Prostate gland (tissue), 2 donors: ENCODE data around the gene CCDC63. TPM values are rescaled to one million over a fixed set of nuclear protein-coding genes. Genes with fewer than 3 reads are reported as not detected.

ENCODE experiments used
- DNase-seq: peaks from one replicate; pipeline ENCODE4 v3.0.0-alpha.2; 2019; ENCODE audit warnings: low spot score
- H3K27ac ChIP-seq, 2 donors: fragments of 200-600 bp; sonication (generic); 2 replicates each; pipeline ENCODE4 v1.5.1; 2017 to 2019
- H3K27me3 ChIP-seq: fragments of 200-600 bp; sonication (generic); replicated peaks from 2 replicates; pipeline ENCODE4 v1.5.1; 2019; ENCODE audit not compliant: insufficient read depth
- H3K36me3 ChIP-seq, 2 donors: fragments of 200-600 bp; sonication (generic); 1 replicate in 1 of 2; 2 replicates in 1 of 2; pipeline versions ENCODE4 v1.5.1 to v1.8.1; 2017 to 2019
- H3K4me1 ChIP-seq: fragments of 200-600 bp; sonication (generic); replicated peaks from 2 replicates; pipeline ENCODE4 v1.5.1; 2019
- H3K4me3 ChIP-seq, 2 donors: fragments of 200-600 bp; sonication (generic); 2 replicates each; pipeline ENCODE4 v1.5.1; 2017 to 2019
- H3K9me3 ChIP-seq: fragments of 200-600 bp; sonication (generic); 2 replicates; pipeline ENCODE4 v1.5.1; 2017
- POLR2A ChIP-seq: fragments of 450-650 bp; IDR thresholded peaks from one replicate; pipeline ENCODE4 v1.6.1; 2016; ENCODE audit warnings: antibody characterized with exemption, mild to moderate bottlenecking
- POLR2AphosphoS5 ChIP-seq: sonication (generic); formaldehyde crosslinking; IDR thresholded peaks from one replicate; pipeline ENCODE4 v1.6.1; 2017; ENCODE audit warnings: antibody characterized with exemption
- WGBS: methylation state at CpG from one replicate; pipeline ENCODE4 v1.1.5; 2018; 5-methylcytosine and 5-hydroxymethylcytosine counted together
- intact Hi-C: fragments of 100-400 bp; cut with DNase I; formaldehyde crosslinking; loops from one replicate; pipeline ENCODE4 v1.14.2; 2022
- total RNA-seq, 2 donors: library from RNA; depleted of rRNA; stranded (reverse); fragments of >200 nt; gene quantifications; one replicate each; pipeline ENCODE4 v1.1.0, GENCODE V29; 2016
- TF ChIP-seq, protein P1 (sequence below), 4 experiments: fragments of 200-600 bp in 2 of 4; fragments of 450-650 bp in 2 of 4; sonication (generic) in 2 of 4; IDR thresholded peaks; 1 replicate in 3 of 4; 2 replicates in 1 of 4; pipeline ENCODE4 v1.5.1; 2016 to 2019; ENCODE audit warnings: antibody characterized with exemption in 4 of 4, mild to moderate bottlenecking in 2 of 4, moderate library complexity in 2 of 4

Gene CCDC63
- total RNA-seq, 2 donors from 2014 or later, result 1.2 TPM; not detected in 1

DNA sequence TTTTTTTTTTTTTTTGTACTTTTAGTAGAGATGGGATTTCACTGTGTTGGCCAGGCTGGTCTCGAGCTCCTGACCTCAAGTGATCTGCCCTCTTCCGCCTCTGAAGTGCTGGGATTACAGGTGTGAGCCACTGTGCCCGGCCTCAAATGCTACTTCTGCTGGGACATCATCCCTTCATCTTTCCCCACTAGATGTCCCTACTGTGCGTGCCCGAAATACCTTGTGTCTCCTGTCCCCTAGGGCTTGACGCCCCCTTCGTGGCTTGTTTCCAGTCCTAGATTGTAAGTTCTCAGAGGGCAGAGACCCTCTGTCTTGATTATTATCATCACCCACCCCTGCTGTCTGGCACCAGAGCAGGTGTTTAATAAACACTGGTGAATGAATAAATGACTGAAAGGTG, 14.9 kb downstream of the CCDC63 start:
- no peaks in the 10 kb centered on the region for H3K4me1 ChIP-seq
- 82% methylated on average over 7 of the region's 7 CpGs for WGBS

DNA sequence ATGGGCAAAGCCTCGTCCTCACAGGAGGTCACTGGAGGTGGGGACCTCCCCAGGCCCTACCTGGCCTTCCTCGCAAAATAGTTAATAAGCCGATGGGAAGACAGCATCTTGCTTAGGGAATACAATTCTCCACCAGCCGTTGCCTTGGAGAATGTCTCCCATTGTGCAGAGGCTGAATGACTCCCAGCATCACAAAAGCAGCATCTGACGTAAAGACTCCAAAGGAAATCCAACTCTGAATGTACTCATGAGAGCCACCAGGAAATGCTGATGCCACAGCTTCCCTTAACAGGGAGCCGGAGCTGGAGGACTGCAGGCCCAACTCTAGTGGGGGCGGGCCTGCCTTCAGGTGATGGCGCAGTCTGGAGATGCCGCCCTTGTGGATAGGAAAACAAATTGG, 15.5 kb downstream of the CCDC63 start:
- WGBS, result 94% methylated on average over 9 of the region's 9 CpGs
- H3K27ac ChIP-seq, result no peak overlapping the region
- no peaks in the 10 kb centered on the region for H3K36me3 ChIP-seq
- H3K4me1 ChIP-seq, result no peaks in the 10 kb centered on the region
- no peaks in the 10 kb centered on the region for H3K27me3 ChIP-seq
- no peak for TF ChIP-seq POLR2AphosphoS5
- TF ChIP-seq, protein P1, sequence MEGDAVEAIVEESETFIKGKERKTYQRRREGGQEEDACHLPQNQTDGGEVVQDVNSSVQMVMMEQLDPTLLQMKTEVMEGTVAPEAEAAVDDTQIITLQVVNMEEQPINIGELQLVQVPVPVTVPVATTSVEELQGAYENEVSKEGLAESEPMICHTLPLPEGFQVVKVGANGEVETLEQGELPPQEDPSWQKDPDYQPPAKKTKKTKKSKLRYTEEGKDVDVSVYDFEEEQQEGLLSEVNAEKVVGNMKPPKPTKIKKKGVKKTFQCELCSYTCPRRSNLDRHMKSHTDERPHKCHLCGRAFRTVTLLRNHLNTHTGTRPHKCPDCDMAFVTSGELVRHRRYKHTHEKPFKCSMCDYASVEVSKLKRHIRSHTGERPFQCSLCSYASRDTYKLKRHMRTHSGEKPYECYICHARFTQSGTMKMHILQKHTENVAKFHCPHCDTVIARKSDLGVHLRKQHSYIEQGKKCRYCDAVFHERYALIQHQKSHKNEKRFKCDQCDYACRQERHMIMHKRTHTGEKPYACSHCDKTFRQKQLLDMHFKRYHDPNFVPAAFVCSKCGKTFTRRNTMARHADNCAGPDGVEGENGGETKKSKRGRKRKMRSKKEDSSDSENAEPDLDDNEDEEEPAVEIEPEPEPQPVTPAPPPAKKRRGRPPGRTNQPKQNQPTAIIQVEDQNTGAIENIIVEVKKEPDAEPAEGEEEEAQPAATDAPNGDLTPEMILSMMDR (IDR thresholded peaks at IDR 0.05), result no peak
- TF ChIP-seq POLR2A, result no peak
- DNase-seq, result no peak
- H3K9me3 ChIP-seq, result no peaks in the 10 kb centered on the region
- no peak overlapping the region for H3K4me3 ChIP-seq
- intact Hi-C loops, result no loop called here

More for the DNA sequence above, 14.9 kb downstream of the CCDC63 start:
- no peaks in the 10 kb centered on the region for H3K36me3 ChIP-seq
- H3K4me3 ChIP-seq, result no peak overlapping the region
- DNase-seq, result no peak
- H3K9me3 ChIP-seq, result no peaks in the 10 kb centered on the region
- intact Hi-C loops, result no loop called here
- no peak overlapping the region for H3K27ac ChIP-seq
- TF ChIP-seq POLR2A (no peak), POLR2AphosphoS5 (no peak)
- TF ChIP-seq, protein P1 (IDR thresholded peaks at IDR 0.05), result no peak
- no peaks in the 10 kb centered on the region for H3K27me3 ChIP-seq

DNA sequence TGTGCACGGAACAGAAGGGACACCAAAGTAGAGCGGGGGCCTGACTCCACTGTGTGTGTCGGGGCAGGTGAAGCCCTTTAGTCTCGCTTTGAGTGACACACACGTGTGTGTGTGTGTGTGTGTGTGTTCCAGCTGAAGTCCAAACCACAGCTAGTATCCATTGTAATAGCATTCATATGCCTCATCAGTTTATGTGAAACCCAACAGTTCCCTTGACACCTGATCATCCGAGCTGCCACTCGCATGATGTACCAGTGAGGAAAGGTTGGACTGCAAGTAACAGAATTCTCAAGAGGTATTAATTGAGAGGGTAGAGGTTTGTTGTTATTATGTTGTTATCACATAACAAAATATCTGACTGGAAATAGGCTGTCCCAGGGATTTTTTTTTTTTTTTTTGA, 16.4 kb downstream of the CCDC63 start:
- Histone ChIP-seq H3K4me3 (no peak overlapping the region), H3K4me1 (no peaks in the 10 kb centered on the region), H3K9me3 (no peaks in the 10 kb centered on the region), H3K27ac (no peak overlapping the region), H3K27me3 (no peaks in the 10 kb centered on the region), H3K36me3 (no peaks in the 10 kb centered on the region)
- TF ChIP-seq, protein P1 (IDR thresholded peaks at IDR 0.05), result no peak
- TF ChIP-seq POLR2A (no peak), POLR2AphosphoS5 (no peak)
- 83% methylated on average over 7 of the region's 7 CpGs for WGBS
- no peak for DNase-seq
- intact Hi-C loops, result no loop called here

DNA sequence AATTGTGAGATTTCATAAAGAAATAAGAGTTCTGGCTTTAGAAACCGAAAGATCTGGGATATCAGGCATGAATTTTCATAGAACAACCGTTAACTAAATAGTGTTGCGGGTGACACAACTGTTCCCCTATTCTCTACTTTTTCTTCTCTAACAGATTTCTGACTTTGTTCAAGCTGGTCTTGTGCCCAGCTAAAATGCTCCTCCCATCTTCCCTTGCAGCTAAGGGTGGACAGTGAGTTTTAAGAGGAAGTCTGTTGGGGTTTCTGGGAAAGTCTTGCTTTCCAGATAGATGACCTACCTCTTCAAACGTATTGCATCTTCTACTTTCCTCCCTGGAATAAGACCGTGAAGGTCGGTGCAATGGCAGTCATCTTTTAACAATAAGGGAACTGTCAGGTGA, 18.7 kb downstream of the CCDC63 start:
- Histone ChIP-seq H3K4me1 (no peaks in the 10 kb centered on the region), H3K4me3 (no peak overlapping the region), H3K9me3 (no peaks in the 10 kb centered on the region), H3K27ac (no peak overlapping the region), H3K36me3 (no peaks in the 10 kb centered on the region), H3K27me3 (no peaks in the 10 kb centered on the region)
- WGBS, result 90% methylated on average over 6 of the region's 6 CpGs
- intact Hi-C loops, result no loop called here
- TF ChIP-seq POLR2A (no peak), POLR2AphosphoS5 (no peak)
- TF ChIP-seq, protein P1 (IDR thresholded peaks at IDR 0.05), result no peak
- no peak for DNase-seq

DNA sequence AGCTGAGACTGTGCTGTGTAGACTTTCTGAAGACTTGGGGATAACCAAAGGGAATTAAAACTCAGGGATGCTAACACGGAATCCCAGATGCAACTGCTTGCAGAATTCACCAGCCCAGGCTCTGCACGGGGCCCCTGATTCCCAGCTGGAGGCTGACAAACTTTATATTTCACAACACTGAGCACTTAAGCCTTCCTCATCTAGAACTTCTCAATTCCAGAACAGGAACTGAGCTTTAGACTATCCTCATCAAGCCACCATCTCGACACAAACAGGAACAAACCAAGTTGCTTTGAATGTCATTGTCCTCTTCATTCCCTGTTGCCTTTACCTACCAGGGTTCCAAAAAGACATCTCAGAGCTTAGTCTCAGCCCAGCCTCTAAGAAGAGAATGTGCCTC, 22.2 kb downstream of the CCDC63 start:
- no peaks in the 10 kb centered on the region for H3K36me3 ChIP-seq
- TF ChIP-seq, protein P1 (IDR thresholded peaks at IDR 0.05), result no peak
- TF ChIP-seq POLR2AphosphoS5 (no peak), POLR2A (no peak)
- 73% methylated on average over 3 of the region's 3 CpGs for WGBS
- DNase-seq, result no peak
- no peaks in the 10 kb centered on the region for H3K4me1 ChIP-seq
- no peaks in the 10 kb centered on the region for H3K27me3 ChIP-seq
- no peak overlapping the region for H3K4me3 ChIP-seq
- H3K9me3 ChIP-seq, result no peaks in the 10 kb centered on the region
- intact Hi-C loops, result no loop called here
- no peak overlapping the region for H3K27ac ChIP-seq
